GM23248 (cell line): ENCODE measurements around the gene UBE2D1.

Source experiments
- EZH2 ChIP-seq: fragments of 200-600 bp; sonication (generic); IDR thresholded peaks from 2 replicates; pipeline ENCODE4 v1.6.1; 2018; ENCODE audit warnings: antibody characterized with exemption, mild to moderate bottlenecking; ENCODE audit not compliant: insufficient read depth, poor library complexity, severe bottlenecking
- EZH2phosphoT487 ChIP-seq: fragments of 200-600 bp; sonication (generic); IDR thresholded peaks from 2 replicates; pipeline ENCODE4 v1.6.1; 2018; ENCODE audit warnings: antibody characterized with exemption, moderate library complexity, mild to moderate bottlenecking, low read depth; ENCODE audit not compliant: insufficient read depth

GRCh38 chr10:58352956-58353610 is 18.3 kb downstream of the UBE2D1 start:
- no peak for TF ChIP-seq EZH2
- TF ChIP-seq EZH2phosphoT487 = no peak
